ENCODE measurements around the gene MOB2. TPM values are rescaled to one million over a fixed set of nuclear protein-coding genes. Genes with fewer than 3 reads are reported as not detected.

The MOB2 gene
- total RNA-seq, 1 donor from 2014 or later, result 50.4 TPM

GRCh38 chr11:1457326-1457680 is 29.3 kb downstream of the MOB2 start:
- intact Hi-C loops (cut with DNase I), result no loop called here
- Histone ChIP-seq H3K4me3 (no peak overlapping the region), H3K4me1 (peaks cover 32% of the 10 kb centered on the region), H3K9me3 (no peaks in the 10 kb centered on the region), H3K27me3 (ENCODE audit: low read depth) (peaks cover 5% of the 10 kb centered on the region), H3K27ac (no peak overlapping the region), H3K36me3 (no peaks in the 10 kb centered on the region)
- no peak for DNase-seq
- no peak for ATAC-seq
- TF ChIP-seq CTCF (IDR thresholded peaks at IDR 0.05), result no peak

GRCh38 chr11:1456596-1457325 is 29.8 kb downstream of the MOB2 start:
- Histone ChIP-seq H3K27me3 (ENCODE audit: low read depth) (peaks cover 10% of the 10 kb centered on the region), H3K4me1 (peaks cover 32% of the 10 kb centered on the region), H3K27ac (no peak overlapping the region), H3K9me3 (no peaks in the 10 kb centered on the region), H3K36me3 (no peaks in the 10 kb centered on the region), H3K4me3 (no peak overlapping the region)
- intact Hi-C loops (cut with DNase I), result no loop called here
- DNase-seq (no peak), ATAC-seq (peak in 1 of 2 donors; percentile 2)
- no peak for TF ChIP-seq CTCF (IDR thresholded peaks at IDR 0.05)

- ATAC-seq, result peak in 1 of 2 donors; percentile 1
- H3K27ac ChIP-seq, result no peak overlapping the region
- H3K36me3 ChIP-seq, result no peaks in the 10 kb centered on the region
- DNase-seq, result no peak
- peaks cover 15% of the 10 kb centered on the region for H3K27me3 ChIP-seq (ENCODE audit: low read depth)
- no peak for TF ChIP-seq CTCF (IDR thresholded peaks at IDR 0.05)
- no peak overlapping the region for H3K4me3 ChIP-seq
- peaks cover 32% of the 10 kb centered on the region for H3K4me1 ChIP-seq
- no peaks in the 10 kb centered on the region for H3K9me3 ChIP-seq
- intact Hi-C loops (cut with DNase I), result no loop called here
These were observed 30.4 kb downstream of the MOB2 start for GRCh38 chr11:1456176-1456575.

GRCh38 chr11:1455763-1456060 is 30.9 kb downstream of the MOB2 start:
- H3K4me3 ChIP-seq, result no peak overlapping the region
- no peak overlapping the region for H3K27ac ChIP-seq
- DNase-seq (no peak), ATAC-seq (no peak)
- peaks cover 20% of the 10 kb centered on the region for H3K27me3 ChIP-seq (ENCODE audit: low read depth)
- H3K4me1 ChIP-seq, result peaks cover 32% of the 10 kb centered on the region
- no peaks in the 10 kb centered on the region for H3K36me3 ChIP-seq
- no peaks in the 10 kb centered on the region for H3K9me3 ChIP-seq
- TF ChIP-seq CTCF (IDR thresholded peaks at IDR 0.05), result no peak
- intact Hi-C loops (cut with DNase I), result no loop called here

- Histone ChIP-seq H3K9me3 (no peaks in the 10 kb centered on the region), H3K27me3 (ENCODE audit: low read depth) (peaks cover 25% of the 10 kb centered on the region), H3K27ac (no peak overlapping the region), H3K4me3 (no peak overlapping the region), H3K4me1 (peaks cover 32% of the 10 kb centered on the region), H3K36me3 (no peaks in the 10 kb centered on the region)
- intact Hi-C loops (cut with DNase I), result no loop called here
- DNase-seq (no peak), ATAC-seq (no peak)
- TF ChIP-seq CTCF (IDR thresholded peaks at IDR 0.05), result no peak
These were observed 31.4 kb downstream of the MOB2 start for GRCh38 chr11:1455032-1455762.

Data from lower lobe of right lung (tissue), 2 donors.